NCI-H1105 (cell line): ENCODE measurements around the gene DGKQ.
"Not testable (repeated sequence)": the region's sequence is repeated elsewhere in the genome, so short reads cannot be mapped to it uniquely, and the experiment has no call there.

Experiments
- DNase-seq: peaks from one replicate; lab custom pipeline; 2025; lab: John Stamatoyannopoulos, UW

The DGKQ gene

DNA sequence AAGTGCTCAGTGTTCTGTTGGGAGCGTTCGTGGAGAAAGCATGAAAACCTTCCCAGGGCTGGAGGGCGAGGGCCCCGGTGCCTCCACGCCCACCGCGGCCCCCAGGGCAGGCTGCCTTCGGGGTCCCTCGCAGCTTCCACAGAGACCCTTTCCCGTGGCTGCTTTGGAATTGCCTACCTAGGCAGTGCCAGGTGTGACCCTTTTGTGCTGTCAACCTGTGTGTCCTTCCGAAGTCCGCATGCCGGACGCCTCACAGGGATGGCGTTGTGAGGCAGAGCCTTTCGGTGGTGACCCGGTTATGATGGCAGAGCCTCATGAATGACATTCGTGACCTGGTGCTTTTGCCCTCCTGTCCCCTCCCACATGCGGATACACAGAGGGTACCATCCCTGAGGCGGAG, 23.7 kb downstream of the DGKQ start:
- DNase-seq, result no peak

DNA sequence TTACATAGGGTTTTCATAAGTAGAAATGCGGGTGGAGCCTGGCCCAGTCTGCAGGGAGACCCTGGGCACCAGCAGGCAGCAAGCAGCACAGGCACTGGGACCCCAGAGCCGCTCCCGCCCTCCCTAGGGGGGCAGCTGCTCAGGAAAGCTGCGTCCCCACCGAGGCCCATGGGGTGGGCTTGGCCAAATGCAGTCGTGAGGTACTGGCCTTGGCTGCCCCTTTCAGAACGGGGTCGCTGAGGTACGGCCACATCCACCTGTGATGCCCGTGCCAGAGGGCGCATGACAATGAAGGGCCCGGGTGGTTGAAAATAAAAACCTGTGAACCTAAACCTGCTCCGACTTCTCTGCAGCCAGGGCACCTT, 24.5 kb downstream of the DGKQ start:
- no peak for DNase-seq

DNA sequence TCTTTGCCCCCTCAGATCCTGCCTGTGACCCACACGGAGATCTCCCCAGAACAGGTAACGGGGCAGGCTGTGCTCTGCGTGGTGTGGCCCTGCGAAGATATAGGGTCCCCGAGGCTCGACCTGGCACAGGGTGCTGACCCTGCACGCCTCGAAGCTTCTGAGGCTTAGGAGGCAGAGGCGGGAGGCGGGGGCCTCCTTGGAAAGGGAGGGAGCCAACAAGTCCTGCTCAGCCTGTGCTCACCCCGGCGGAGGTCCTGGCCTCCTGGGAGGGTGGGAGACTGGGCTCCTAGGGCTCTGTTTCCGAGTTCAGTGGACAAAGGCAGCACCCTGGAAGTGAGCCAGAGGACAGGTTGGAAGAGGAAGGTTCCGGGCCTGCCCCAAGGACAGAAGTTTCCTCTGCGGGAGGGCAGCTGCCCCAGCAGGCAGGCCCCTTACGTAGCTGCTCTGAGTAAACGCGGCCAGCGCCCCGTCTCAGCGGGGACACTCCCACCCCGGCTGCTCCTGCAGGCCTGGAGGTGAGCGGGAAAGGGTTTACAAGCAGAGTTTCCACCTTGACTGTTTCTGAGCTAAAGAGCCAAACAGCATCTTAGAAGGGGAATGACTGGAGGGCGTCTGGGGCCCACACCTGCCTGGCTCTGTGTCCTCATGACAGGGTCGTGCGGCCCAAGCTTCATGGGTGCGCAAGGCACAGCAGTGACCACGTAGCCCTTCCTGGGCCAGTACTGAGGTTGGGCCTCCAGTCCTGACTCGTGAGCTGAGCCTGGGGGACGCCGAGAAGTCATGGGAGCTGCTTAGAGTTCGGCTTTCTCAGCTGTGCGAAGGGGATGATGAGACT, 25.1 kb downstream of the DGKQ start:
- no peak for DNase-seq

DNA sequence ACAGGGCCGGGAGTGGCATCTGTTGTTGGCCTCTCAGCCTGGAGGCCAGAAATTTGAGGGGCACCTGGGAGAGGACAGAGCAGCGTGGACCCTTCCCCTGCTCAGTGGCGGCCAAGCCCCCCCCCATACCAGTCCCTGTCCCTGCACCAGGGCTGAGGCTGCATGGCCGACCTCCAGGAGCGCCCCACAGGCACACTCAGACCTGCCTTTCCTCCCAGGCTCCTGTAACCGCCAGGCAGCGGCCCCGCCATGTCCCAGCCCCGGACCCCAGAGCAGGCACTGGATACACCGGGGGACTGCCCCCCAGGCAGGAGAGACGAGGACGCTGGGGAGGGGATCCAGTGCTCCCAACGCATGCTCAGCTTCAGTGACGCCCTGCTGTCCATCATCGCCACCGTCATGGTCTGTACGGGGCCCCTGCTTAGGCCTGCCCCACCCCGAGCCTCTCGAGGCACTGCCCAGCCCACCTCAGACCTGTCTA, 25.8 kb downstream of the DGKQ start:
- no peak for DNase-seq

DNA sequence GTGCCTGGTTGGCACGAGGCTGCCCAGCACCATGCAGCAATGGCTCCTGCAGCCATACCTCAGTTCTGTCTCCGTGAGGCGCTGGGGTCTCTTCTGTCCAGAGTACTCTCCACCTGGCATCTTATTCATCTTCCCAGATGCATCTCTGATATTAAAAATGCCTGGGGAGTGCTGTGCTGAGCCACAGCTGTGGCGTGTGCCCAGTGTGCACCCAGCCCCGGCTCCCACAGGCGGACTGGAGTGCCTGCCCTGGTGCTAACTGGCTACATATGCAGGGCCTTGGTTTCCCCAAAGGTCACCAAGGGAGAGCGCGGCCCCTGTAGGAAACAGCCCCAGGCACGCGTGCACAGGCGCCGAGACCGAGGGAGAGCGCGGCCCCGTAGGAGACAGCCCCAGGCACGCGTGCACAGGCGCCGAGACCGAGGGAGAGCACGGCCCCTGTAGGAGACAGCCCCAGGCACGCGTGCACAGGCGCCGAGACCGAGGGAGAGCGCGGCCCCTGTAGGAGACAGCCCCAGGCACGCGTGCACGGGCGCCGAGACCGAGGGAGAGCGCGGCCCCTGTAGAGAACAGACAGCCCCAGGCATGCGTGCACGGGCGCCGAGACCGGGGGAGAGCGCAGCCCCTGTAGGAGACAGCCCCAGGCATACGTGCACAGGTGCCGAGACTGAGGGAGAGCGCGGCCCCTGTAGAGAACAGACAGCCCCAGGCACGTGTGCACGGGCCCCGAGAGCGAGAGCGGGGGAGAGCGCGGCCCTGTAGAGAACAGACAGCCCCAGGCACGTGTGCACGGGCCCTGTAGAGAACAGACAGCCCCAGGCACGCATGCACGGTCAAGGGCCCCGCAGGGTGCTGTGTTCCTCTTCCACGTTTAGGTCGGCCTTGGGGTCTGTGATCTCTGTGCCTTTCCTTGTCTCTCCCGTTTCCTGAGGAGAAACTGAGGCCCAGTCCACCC, 26.6 kb downstream of the DGKQ start:
- DNase-seq, result no peak

DNA sequence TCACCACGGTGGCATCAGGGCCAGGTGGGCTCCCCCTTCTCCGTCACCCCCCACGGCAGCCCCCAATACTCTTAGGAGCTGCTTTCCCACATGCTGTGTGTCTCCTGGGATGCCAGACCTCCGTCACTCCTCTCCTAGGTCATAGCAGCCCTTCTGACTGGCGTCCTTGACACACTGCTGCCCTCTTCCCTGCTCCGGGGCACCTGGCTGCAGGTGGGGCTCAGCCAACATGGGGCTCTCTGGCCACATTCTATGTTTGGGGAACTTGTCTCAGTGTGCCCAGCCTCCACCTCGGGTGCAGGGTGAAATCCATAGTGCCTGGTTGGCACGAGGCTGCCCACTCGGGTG, 27.3 kb downstream of the DGKQ start:
- no peak for DNase-seq

DNA sequence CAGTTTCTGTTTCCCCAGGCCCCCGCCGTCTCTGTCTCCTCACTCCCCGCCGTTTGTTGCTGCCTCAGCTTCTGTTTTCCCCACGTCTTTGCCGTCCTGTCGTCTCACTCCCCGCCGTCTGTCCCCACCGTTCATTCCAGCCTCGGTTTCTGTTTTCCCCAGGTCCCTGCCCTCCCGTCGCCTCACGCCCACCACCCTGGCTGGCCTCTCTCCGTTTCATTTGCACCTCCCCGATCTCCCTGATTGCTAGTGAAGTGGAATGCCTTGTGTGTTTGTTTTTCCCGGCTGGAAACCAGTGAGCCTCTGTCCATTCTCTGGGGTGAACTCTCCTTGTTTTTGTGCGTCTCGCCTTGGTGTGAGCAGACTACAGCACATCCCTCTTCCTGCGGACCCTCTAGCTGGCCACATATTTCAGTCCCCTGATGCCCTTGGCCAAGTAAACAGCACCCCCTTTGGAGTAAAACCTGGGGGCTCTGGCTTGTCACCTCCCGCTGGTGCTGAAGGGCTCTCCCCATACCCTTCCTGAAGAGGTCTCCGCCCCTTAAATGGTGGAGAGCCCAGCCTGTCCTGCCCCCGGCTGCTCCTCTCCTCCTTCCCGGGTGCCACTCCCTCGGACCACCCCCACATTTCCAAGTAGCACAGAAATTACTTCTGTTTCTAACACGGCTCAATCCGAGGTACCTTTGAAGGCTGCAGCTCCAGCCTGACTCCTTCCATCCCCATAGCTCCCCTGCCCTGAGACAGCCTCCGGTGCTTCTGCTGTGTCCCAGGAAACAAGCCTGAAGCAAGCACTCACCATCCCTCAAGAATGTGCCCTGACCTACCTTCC, 27.9 kb downstream of the DGKQ start:
- DNase-seq, result no peak

DNA sequence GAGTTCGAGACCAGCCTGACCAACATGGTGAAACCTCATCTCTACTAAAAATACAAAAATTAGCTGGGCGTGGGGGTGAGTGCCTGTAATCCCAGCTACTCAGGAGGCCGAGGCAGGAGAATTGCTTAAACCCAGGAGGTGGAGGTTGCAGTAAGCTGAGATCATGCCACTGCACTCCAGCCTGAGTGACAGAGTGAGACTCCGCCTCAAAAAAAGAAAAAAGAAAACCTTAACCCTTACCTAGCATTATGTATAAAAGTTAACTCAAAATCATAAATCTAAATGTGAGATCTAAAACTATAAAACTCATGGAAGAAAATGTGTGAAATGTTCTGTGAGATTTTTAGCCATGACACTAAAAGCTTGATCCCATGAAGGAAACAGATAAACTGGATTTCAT, 33.9 kb downstream of the DGKQ start:
- DNase-seq, result not testable (repeated sequence)

DNA sequence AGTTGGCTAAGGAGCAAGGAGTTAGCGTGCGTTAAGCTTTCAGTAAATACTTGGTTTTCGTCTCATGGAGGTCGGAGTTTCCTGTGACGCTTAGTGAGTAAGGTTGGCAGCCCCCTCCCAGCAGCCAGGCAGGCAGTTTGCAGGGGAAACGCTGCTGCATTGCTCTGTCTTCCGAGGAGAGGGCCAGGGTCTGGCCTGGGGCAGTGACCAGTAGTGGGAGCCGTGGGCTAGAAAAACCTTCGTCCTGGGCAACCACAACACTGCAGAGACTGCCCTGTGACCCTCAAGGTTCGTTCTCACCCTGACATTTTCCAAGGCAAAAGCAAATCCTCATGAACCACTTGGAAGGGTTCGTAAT, 40.7 kb downstream of the DGKQ start:
- DNase-seq, result no peak

DNA sequence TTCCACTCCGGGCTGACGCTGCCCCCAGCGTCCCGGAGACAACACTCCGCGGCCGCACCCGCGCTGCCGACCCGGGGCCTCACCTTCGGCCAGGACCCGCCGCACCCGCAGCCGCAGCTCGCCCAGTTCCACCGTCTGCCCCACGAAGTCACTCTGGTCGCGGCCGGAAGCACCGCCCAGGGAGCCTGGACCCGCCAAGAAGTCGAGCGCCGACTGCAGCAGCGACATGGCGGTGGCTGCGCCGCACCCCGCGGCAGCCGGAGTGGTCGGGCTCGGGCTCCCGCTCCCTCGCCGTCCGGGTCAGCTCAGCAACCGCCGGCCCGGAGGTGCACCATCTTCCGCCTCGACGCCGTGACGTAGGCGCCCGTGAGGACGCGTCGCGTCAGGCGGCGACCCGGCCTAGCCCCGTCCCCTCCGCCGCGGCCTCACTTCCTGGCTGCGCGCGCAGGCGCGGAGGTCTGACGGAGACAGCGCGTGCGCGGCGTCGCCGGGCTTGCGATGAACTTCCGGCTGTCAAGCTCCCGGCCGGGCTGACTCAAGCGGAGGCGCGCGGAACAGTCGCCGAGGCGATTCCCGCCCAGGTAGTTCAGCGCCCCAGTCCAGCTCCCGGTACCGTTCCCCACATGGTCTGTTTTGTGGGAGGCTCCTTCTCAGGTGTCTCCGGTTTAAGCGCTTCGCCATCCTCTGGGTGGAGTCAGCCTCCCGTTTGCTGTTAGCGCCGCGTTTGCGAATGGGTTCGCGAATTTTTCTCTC, 41.2 kb downstream of the DGKQ start, which contains the start of the genes GAK and TMEM175:
TSS of gene GAK (minus strand) at position 357 of the 753 bp plus-strand sequence. CDS start at position 228, 129 bp downstream.
TSS of gene TMEM175 (plus strand) at position 501 of the 753 bp plus-strand sequence. CDS start 15,280 bp downstream, outside the sequence.
- DNase-seq, result peak; percentile 78

DNA sequence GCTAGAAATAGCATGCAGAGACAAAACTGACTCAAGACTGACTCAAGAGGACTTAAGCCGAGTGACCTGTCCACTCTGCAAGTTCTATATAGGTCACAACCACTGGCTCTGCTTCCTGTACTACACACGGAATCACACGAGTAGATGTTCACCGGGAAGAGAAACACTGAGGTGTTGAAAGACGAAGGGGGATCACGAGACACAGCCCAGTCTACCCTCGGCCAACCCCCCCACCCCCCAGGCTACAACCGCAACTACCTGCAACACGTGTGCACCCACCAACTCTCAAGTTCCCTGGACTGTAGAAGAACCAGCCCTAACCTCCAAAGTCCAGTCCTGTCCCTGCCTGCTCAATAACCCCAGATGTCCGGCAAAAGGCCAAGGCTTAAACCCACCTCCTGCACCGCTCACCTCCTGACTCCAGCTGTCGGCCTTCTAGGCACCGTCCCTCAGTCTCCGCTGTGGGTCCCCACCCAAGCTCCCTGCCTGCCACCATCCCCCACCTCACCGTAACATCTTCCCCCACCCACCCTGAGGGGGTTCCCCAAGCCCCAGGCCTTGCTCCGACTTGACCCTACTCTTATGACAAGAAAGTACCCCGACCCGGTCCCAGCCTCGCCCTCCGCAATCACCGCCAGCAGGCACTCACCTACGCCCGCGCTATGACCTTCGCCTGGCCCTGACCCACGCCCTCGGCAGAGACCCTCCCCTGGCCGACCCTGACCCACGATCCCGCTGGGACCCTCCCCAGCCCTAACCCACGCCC, 42.0 kb downstream of the DGKQ start:
- no peak for DNase-seq

DNA sequence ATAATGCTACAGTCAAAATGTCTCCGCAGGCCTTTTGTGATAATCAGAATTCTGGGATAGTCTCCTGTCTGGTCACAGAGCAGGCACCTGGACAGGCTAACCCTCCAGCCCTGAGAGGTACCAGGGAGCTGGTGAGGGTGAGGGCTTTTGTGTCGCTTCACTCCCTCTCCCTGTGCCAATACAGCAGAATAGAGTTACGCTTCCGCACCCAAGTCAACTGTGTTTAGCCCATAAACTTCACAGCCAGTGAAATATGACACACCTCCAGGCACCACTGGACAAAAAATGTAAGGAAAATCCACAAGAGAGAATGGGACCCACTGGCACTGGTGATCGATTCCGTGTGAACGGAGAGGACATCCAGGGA, 42.6 kb downstream of the DGKQ start:
- no peak for DNase-seq

DNA sequence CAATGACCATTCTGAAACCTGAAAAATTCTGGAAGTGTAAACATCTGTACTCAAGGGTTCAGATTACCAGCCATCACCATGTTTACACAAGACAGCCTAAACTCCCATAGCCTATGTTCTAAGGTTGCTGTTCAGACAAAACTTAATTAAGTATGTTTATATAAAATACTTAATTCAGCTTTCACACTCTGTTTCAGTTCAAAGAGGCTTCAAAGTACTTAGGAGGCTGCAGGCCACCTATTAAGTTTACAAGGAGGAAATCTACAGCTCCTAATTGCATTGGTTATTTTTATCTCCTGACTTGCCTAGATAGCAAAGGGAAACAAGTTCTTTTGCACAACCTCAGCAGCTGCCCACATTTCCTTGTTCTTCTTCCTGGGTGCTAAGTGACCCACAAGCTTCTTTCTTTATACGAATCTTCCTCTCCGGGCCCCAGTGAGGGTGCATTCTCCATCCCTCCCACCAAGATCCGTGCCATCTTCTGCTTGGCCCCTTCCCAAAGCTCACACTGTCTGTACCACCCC, 43.3 kb downstream of the DGKQ start:
- DNase-seq, result no peak

DNA sequence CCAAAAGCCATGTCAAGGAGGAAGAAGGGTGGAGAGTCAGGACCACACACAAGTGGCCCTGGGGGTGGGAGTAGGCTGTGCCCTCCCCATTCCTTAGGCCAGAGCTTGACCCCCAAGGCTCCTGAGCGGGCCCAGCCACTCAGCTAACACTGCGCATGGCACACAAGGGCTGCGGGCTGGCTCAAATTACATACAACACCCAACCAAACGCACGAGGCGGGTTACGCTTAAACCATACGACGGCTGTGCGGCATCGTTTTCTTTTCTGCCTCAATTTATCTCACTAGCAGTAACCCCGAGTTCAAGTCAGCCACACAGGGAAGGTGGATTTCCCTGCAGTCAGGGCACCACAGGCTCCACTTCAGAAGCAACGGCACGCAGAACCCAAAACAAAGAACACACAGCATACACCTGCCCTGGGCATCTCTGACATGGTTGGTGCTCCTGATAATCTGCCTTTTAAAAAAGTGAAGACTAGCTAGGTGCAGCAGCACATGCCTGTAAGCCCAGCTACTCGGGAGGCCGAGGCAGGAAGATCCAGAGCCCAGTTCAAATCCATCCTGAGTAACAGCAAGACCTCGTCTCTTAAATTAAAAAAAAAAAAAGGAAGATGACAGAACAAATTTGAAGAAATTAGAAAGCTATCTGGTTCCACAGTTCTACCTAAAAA, 44.1 kb downstream of the DGKQ start:
- no peak for DNase-seq

DNA sequence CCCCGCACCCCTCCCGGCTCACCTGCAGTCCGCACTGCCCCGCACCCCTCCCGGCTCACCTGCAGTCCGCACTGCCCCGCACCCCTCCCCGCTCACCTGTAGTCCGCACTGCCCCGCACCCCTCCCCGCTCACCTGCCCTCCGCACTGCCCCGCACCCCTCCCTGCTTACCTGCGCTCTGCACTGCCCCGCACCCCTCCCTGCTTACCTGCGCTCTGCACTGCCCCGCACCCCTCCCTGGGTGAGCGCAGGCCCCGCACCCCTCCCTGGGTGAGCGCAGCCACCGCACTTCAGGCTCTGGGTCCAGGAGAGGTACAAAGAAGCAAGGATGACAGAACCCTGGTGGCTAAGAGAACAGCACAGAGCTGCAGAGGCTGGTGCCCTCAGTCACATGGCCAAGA, 45.8 kb downstream of the DGKQ start:
- DNase-seq, result not testable (repeated sequence)

DNA sequence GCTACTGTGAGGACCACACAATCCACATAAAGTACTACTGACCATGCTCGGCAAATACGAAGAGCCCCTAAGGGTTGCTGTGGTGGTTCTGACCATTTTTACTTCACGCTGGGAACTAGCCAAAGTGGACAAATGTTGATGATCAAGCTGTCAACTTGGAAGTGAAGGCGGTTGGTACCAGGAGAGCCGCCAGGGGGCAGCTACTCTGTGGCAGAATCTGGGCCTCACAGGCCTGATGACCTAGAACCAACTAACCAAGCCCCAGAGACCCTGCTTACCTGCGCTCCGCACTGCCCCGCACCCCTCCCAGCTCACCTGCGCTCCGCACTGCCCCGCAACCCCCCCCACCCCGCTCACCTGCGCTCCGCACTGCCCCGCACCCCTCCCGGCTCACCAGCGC, 46.8 kb downstream of the DGKQ start:
- DNase-seq, result no peak

DNA sequence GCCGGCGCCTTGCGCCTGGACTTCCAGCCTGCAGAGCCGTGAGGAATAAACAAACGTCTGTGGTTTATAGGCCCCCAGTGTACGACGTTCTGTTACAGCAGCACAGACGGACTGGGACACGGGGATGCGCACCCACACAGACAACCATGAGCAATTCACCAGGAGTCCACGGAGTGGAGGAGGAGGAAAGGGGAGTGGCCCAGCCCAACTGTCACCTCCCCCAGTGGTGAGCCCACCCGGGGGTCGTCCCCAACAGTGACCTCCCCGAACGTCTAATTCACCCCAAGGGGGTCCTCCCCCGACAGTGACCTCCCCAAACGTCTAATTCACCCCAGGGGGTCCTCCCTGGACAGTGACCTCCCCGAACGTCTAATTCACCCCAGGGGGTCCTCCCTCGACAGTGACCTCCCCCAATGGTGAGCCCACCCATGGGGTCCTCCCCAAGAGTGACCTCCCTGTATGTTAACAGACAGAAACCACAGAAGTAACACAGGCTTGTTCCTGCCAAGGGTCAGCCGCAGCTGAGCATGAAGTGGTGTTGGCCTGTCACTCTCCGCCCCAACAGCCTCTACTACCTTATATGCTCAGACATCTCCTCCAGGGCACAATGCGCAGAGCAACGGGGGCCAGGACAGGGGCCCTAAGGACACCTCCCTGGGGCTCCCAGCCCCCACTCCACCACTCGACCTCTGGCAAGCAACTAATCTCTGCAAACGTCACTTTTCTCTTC, 47.4 kb downstream of the DGKQ start:
- DNase-seq, result no peak

DNA sequence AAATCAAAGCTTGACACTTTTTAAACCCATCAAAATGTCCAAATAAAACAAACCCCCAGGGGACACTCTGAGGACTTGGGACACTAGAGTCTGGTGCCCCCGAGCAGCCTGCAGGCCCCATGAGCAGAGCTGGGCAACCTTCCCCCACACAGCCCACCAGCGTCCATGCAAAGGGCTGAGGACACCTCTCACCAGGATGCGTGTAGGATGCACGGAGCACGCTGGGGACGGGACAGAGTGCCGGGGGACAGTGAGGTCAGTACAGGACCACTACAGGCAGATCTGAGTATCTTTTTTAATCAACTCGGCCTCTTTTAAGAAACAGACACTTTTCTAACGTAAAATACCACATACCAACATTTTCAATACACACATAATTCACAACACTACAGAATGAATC, 48.2 kb downstream of the DGKQ start:
- no peak for DNase-seq
